ENCODE results near the gene MCC.

Gene MCC

GRCh38 chr5:113192541-113192940 is 295.7 kb downstream of the MCC start:
- H3K36me3 ChIP-seq (ENCODE audit: insufficient read depth, low read depth, low read length): no peaks in the 10 kb centered on the region; the same call in 1 of the 2 replicates
- H3K9me3 ChIP-seq (ENCODE audit: insufficient read depth, low read depth, low read length): peaks cover 7% of the 10 kb centered on the region; the same call in 1 of the 2 replicates
- no peaks in the 10 kb centered on the region for H3K4me1 ChIP-seq (ENCODE audit: insufficient read depth, low read length)
- H3K27me3 ChIP-seq (ENCODE audit: insufficient read depth, low read length): no peaks in the 10 kb centered on the region
- no peak overlapping the region for H3K27ac ChIP-seq (ENCODE audit: low read length)
- no peak overlapping the region for H3K9ac ChIP-seq (ENCODE audit: low read depth, low read length)
- no peak overlapping the region for H3K4me3 ChIP-seq (ENCODE audit: low read length)

GRCh38 chr5:113190347-113190746 is 297.9 kb downstream of the MCC start:
- H3K36me3 ChIP-seq (ENCODE audit: insufficient read depth, low read depth, low read length): no peaks in the 10 kb centered on the region; the same call in 1 of the 2 replicates
- H3K27me3 ChIP-seq (ENCODE audit: insufficient read depth, low read length): no peaks in the 10 kb centered on the region
- no peak overlapping the region for H3K9ac ChIP-seq (ENCODE audit: low read depth, low read length)
- H3K4me1 ChIP-seq (ENCODE audit: insufficient read depth, low read length): peaks cover 8% of the 10 kb centered on the region; the same call in 1 of the 2 replicates
- H3K9me3 ChIP-seq (ENCODE audit: insufficient read depth, low read depth, low read length): peaks cover 7% of the 10 kb centered on the region; the same call in 1 of the 2 replicates
- H3K27ac ChIP-seq (ENCODE audit: low read length): no peak overlapping the region
- H3K4me3 ChIP-seq (ENCODE audit: low read length): no peak overlapping the region

GRCh38 chr5:113189291-113189690 is 299.0 kb downstream of the MCC start:
- H3K27ac ChIP-seq (ENCODE audit: low read length): no peak overlapping the region
- peaks cover 8% of the 10 kb centered on the region; the same call in 1 of the 2 replicates for H3K4me1 ChIP-seq (ENCODE audit: insufficient read depth, low read length)
- H3K9me3 ChIP-seq (ENCODE audit: insufficient read depth, low read depth, low read length): peaks cover 7% of the 10 kb centered on the region; the same call in 1 of the 2 replicates
- H3K9ac ChIP-seq (ENCODE audit: low read depth, low read length): no peak overlapping the region
- H3K27me3 ChIP-seq (ENCODE audit: insufficient read depth, low read length): no peaks in the 10 kb centered on the region
- H3K4me3 ChIP-seq (ENCODE audit: low read length): no peak overlapping the region
- H3K36me3 ChIP-seq (ENCODE audit: insufficient read depth, low read depth, low read length): no peaks in the 10 kb centered on the region; the same call in 1 of the 2 replicates

DNA sequence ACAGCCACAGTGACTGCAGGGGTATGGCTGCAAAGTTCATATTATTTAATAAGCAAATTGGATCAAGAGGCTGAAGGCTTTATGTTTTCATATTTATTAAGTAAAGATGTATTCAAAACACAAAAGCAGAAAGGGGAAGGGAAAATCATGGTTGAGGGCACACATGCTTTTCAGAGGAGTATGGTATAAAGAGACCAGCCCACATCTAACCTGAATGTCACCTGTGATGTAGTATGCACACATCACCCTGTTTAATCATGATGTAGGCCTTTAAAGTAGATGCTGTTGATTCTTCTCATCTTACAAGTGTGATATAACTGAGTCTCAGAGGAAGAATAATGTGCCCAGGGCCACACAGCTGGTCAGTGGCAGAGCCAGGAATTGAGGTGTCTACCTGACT is 299.8 kb downstream of the MCC start:
- H3K4me3 ChIP-seq (ENCODE audit: low read length): no peak overlapping the region
- no peaks in the 10 kb centered on the region for H3K27me3 ChIP-seq (ENCODE audit: insufficient read depth, low read length)
- H3K9ac ChIP-seq (ENCODE audit: low read depth, low read length): no peak overlapping the region
- H3K27ac ChIP-seq (ENCODE audit: low read length): no peak overlapping the region
- H3K4me1 ChIP-seq (ENCODE audit: insufficient read depth, low read length): peaks cover 10% of the 10 kb centered on the region; the same call in 1 of the 2 replicates
- no peaks in the 10 kb centered on the region; the same call in 1 of the 2 replicates for H3K36me3 ChIP-seq (ENCODE audit: insufficient read depth, low read depth, low read length)
- H3K9me3 ChIP-seq (ENCODE audit: insufficient read depth, low read depth, low read length): peaks cover 7% of the 10 kb centered on the region; the same call in 1 of the 2 replicates

DNA sequence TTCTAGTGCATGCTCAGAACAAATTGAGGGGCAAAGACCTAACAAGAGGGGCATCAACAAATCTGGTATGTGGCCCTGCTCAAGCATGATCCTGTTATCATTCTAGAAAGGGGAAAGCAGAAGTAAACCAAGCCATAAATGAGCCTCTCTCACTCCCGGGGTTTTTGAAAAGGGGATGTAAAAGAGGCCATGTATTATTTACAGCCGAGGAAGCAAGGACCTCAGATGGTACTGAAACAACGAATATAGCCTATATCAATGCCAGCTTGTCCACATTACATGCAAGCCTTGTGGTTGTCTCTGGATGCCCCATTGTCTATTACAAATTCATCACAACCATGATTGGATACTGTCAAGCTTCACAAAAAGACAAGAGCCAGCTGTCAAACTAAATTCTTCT is 300.3 kb downstream of the MCC start:
- Histone ChIP-seq H3K9ac (ENCODE audit: low read depth, low read length) (no peak overlapping the region), H3K36me3 (ENCODE audit: insufficient read depth, low read depth, low read length) (no peaks in the 10 kb centered on the region; the same call in 1 of the 2 replicates), H3K27me3 (ENCODE audit: insufficient read depth, low read length) (no peaks in the 10 kb centered on the region), H3K27ac (ENCODE audit: low read length) (no peak overlapping the region), H3K9me3 (ENCODE audit: insufficient read depth, low read depth, low read length) (peaks cover 3% of the 10 kb centered on the region; the same call in 1 of the 2 replicates), H3K4me1 (ENCODE audit: insufficient read depth, low read length) (peaks cover 11% of the 10 kb centered on the region; the same call in 1 of the 2 replicates), H3K4me3 (ENCODE audit: low read length) (no peak overlapping the region)

- Histone ChIP-seq H3K9me3 (ENCODE audit: insufficient read depth, low read depth, low read length) (no peaks in the 10 kb centered on the region), H3K4me3 (ENCODE audit: low read length) (no peak overlapping the region), H3K4me1 (ENCODE audit: insufficient read depth, low read length) (peaks cover 11% of the 10 kb centered on the region; the same call in 1 of the 2 replicates), H3K9ac (ENCODE audit: low read depth, low read length) (no peak overlapping the region), H3K36me3 (ENCODE audit: insufficient read depth, low read depth, low read length) (no peaks in the 10 kb centered on the region; the same call in 1 of the 2 replicates), H3K27me3 (ENCODE audit: insufficient read depth, low read length) (no peaks in the 10 kb centered on the region), H3K27ac (ENCODE audit: low read length) (no peak overlapping the region)
Observed at GRCh38 chr5:113186061-113186460, 302.2 kb downstream of the MCC start.

DNA sequence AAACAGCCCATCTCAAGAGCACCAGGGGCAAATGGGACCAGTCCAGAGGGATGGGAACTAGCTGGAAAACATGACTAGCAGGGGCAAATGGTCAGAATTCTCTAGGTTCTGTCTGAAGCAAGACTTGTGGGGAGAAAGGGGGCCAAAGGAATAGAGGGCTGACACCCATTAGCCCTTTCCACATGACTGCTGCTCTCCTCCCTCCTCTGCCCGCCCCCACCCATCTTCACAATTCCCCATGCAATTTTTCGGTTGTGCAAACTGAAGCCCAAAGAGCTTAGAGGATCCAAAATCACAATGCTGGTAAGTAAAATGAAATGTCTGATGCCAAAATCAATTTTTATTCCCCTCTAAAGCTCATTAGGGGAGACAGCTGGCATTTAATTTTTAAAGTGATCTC is 304.6 kb downstream of the MCC start:
- Histone ChIP-seq H3K9me3 (ENCODE audit: insufficient read depth, low read depth, low read length) (no peaks in the 10 kb centered on the region), H3K9ac (ENCODE audit: low read depth, low read length) (no peak overlapping the region), H3K36me3 (ENCODE audit: insufficient read depth, low read depth, low read length) (no peaks in the 10 kb centered on the region), H3K4me1 (ENCODE audit: insufficient read depth, low read length) (peaks cover 26% of the 10 kb centered on the region), H3K27ac (ENCODE audit: low read length) (no peak overlapping the region), H3K27me3 (ENCODE audit: insufficient read depth, low read length) (no peaks in the 10 kb centered on the region), H3K4me3 (ENCODE audit: low read length) (no peak overlapping the region)

- Histone ChIP-seq H3K36me3 (ENCODE audit: insufficient read depth, low read depth, low read length) (no peaks in the 10 kb centered on the region), H3K27ac (ENCODE audit: low read length) (no peak overlapping the region), H3K27me3 (ENCODE audit: insufficient read depth, low read length) (no peaks in the 10 kb centered on the region), H3K4me1 (ENCODE audit: insufficient read depth, low read length) (peaks cover 34% of the 10 kb centered on the region), H3K4me3 (ENCODE audit: low read length) (no peak overlapping the region), H3K9ac (ENCODE audit: low read depth, low read length) (no peak overlapping the region), H3K9me3 (ENCODE audit: insufficient read depth, low read depth, low read length) (no peaks in the 10 kb centered on the region)
Observed at GRCh38 chr5:113182658-113183344, 305.5 kb downstream of the MCC start.

DNA sequence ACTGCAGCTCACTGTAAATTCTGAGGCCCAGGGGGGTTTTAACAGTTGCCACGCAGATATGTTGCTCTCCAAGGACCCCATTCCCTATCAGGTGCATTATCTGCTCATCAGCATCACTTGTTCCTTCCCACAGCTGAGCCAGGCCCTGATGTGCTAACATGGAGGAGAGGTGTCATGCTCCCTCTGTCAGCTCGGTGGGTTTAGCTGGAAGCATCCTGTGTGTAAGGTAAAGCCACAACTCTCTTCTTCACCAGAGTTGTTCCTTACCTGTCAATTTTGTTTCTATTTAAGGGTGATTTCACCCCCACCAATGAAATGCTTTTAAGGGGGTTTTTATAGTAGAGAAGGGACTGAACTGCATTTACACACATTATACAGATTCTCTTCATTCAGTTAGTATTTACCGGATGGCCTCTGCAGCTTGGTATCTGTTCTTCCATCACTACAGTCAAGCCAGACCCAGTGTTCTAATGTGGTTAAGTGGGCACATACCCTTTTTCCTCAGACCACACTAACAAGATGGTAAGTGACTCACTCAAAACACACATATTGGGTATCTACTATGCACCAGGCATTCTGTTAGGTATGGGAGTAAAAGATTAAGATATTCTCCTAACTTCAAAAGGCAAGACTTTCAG is 306.3 kb downstream of the MCC start:
- H3K9me3 ChIP-seq (ENCODE audit: insufficient read depth, low read depth, low read length): no peaks in the 10 kb centered on the region
- H3K4me3 ChIP-seq (ENCODE audit: low read length): no peak overlapping the region
- no peaks in the 10 kb centered on the region for H3K27me3 ChIP-seq (ENCODE audit: insufficient read depth, low read length)
- H3K9ac ChIP-seq (ENCODE audit: low read depth, low read length): no peak overlapping the region
- H3K4me1 ChIP-seq (ENCODE audit: insufficient read depth, low read length): peaks cover 36% of the 10 kb centered on the region
- no peak overlapping the region for H3K27ac ChIP-seq (ENCODE audit: low read length)
- no peaks in the 10 kb centered on the region for H3K36me3 ChIP-seq (ENCODE audit: insufficient read depth, low read depth, low read length)

GRCh38 chr5:113181409-113181808 is 306.8 kb downstream of the MCC start:
- no peaks in the 10 kb centered on the region for H3K36me3 ChIP-seq (ENCODE audit: insufficient read depth, low read depth, low read length)
- no peak overlapping the region for H3K4me3 ChIP-seq (ENCODE audit: low read length)
- no peak overlapping the region for H3K27ac ChIP-seq (ENCODE audit: low read length)
- H3K9me3 ChIP-seq (ENCODE audit: insufficient read depth, low read depth, low read length): no peaks in the 10 kb centered on the region
- H3K4me1 ChIP-seq (ENCODE audit: insufficient read depth, low read length): peaks cover 33% of the 10 kb centered on the region
- H3K9ac ChIP-seq (ENCODE audit: low read depth, low read length): no peak overlapping the region
- no peaks in the 10 kb centered on the region for H3K27me3 ChIP-seq (ENCODE audit: insufficient read depth, low read length)

- H3K36me3 ChIP-seq (ENCODE audit: insufficient read depth, low read depth, low read length): no peaks in the 10 kb centered on the region
- no peaks in the 10 kb centered on the region for H3K27me3 ChIP-seq (ENCODE audit: insufficient read depth, low read length)
- no peak overlapping the region for H3K4me3 ChIP-seq (ENCODE audit: low read length)
- H3K9me3 ChIP-seq (ENCODE audit: insufficient read depth, low read depth, low read length): no peaks in the 10 kb centered on the region
- no peak overlapping the region for H3K27ac ChIP-seq (ENCODE audit: low read length)
- H3K4me1 ChIP-seq (ENCODE audit: insufficient read depth, low read length): peaks cover 28% of the 10 kb centered on the region
- H3K9ac ChIP-seq (ENCODE audit: low read depth, low read length): no peak overlapping the region
Observed at GRCh38 chr5:113179156-113179555, 309.1 kb downstream of the MCC start.
